ACC112 (cell line): ENCODE data around the gene CXXC5.

Source experiments
- H2AFZ ChIP-seq: fragments of 200-600 bp; sonication (generic); one replicate; pipeline ENCODE4 v1.6.0; 2017; ENCODE audit warnings: antibody characterized with exemption, low read length; ENCODE audit not compliant: unreplicated experiment
- H3K27ac ChIP-seq: fragments of 200-600 bp; sonication (generic); 2 replicates; pipeline ENCODE4 v1.5.1; 2014; ENCODE audit warnings: low read depth, mild to moderate bottlenecking, antibody characterized with exemption, low read length, moderate library complexity
- H3K27me3 ChIP-seq: fragments of 200-600 bp; sonication (generic); 2 replicates; pipeline ENCODE4 v1.6.1; 2014; ENCODE audit warnings: mild to moderate bottlenecking, antibody characterized with exemption, low read length, moderate library complexity, mixed read lengths; ENCODE audit not compliant: insufficient read depth
- H3K36me3 ChIP-seq: fragments of 200-600 bp; sonication (generic); 2 replicates; pipeline ENCODE4 v1.6.1; 2016; ENCODE audit warnings: mild to moderate bottlenecking, antibody characterized with exemption, low read length, moderate library complexity, mixed read lengths; ENCODE audit not compliant: insufficient read depth
- H3K4me1 ChIP-seq: fragments of 200-600 bp; sonication (generic); one replicate; pipeline ENCODE4 v1.6.1; 2016; ENCODE audit warnings: low read length, mixed read lengths; ENCODE audit not compliant: insufficient read depth, unreplicated experiment, control insufficient read depth
- H3K4me3 ChIP-seq: fragments of 200-600 bp; sonication (generic); 2 replicates; pipeline ENCODE4 v1.5.1; 2014; ENCODE audit warnings: mild to moderate bottlenecking, low read depth, low read length
- H3K79me2 ChIP-seq: fragments of 200-600 bp; sonication (generic); one replicate; pipeline ENCODE4 v1.6.0; 2016; ENCODE audit warnings: low read length; ENCODE audit not compliant: control insufficient read depth, unreplicated experiment, insufficient read depth

CXXC5 gene

DNA sequence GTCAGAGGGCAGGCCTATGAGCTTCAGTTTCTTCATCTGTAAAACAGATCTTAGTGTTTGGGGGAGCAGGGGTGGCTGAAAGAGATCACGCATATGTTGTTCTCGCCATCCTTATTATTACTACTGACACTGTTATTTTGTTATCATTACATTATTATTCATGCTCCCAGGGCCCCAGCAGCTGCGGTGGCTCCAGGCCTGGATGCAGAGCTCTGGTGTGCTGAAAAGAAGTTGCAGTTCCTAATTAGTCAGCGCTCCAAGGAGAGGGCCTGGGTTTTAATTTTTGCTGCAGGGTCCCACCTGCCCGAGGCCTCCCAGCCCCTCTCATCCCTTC, 19.5 kb downstream of the CXXC5 start:
- Histone ChIP-seq H3K4me3 (peak overlapping the region; percentile 72), H3K27me3 (no peaks in the 10 kb centered on the region), H3K27ac (peak overlapping the region; percentile 79), H3K79me2 (peaks cover 96% of the 10 kb centered on the region), H2AFZ (no peak overlapping the region), H3K4me1 (peaks cover 67% of the 10 kb centered on the region), H3K36me3 (no peaks in the 10 kb centered on the region)

DNA sequence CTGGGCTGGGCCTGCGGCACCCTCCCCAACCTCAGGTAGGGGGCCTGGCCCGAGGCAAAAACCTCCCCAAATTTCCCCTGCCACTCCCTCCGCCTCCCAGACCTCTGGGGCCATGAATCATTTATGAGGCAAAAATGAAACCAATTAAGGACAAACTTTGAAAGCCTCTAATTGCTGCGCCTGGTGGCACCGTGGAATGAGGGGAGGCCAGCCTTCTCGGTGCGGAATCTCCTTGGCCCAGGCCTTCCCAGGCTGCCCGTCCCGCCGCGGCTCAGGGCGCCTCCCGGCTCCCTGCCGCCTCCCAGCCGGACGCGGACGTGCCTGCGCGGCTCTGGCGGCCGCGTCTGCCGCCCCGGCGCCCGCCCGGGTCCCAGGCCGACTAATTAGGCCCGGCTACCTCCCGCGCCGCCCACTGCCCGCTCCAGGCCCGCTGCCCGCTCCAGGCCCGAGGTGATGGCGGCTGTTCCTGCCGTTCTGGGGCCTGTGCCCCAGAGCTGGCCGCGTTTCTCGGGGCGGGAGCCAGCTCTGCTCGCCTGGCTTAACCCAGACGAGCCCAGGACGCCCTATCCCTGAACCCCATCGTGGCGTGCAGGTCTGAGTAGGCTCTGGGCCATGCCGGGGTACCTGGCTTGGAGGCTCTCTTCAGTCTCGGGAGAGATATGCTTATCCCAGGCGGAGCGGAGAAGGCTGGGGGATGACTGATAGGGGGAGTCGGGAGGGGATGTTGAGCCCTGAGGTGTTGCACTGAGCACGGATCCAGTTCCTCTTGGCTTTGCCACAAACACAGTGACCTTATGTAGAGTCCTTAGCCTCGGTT, 20.1 kb downstream of the CXXC5 start:
- Histone ChIP-seq H3K36me3 (no peaks in the 10 kb centered on the region), H3K27me3 (no peaks in the 10 kb centered on the region), H3K4me3 (peak overlapping the region; percentile 72), H3K4me1 (peaks cover 64% of the 10 kb centered on the region), H3K27ac (peak overlapping the region; percentile 79), H3K79me2 (peaks cover 96% of the 10 kb centered on the region), H2AFZ (peak overlapping the region; percentile 23)

DNA sequence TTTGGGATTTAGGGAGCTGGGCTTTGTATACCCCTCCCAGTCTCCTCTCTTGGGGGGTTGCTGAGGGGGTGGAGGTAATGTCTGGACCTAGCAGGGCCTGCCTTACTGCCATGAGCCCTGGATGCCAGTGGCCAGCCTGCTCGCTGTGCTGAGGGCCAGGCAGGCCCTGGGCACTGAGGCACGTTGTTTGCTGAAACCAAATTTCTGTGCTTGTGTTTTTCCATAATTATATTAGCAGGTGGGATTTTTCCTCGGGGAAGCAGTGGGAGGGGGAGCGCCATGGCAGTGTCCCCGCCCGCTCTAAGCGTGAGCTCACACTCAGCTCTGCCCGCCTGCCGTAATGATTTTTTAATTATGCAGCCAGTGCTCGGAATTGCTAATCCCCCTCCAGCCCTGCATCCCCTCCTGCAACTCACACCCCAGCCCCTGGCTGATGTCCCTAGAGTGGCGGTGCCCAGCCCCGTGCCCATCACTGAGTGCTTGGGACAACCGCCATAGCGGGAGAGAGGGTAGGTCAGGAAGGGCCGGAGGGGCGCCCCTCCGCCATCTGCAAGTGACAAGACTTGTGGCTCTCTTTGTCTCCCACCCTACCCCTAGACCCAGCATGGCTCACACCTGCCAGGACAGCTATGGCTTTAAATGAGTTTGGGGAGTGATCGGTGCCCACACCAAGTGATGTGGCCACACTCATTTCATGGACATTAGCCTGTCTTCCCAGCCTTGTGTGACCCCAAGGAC, 20.9 kb downstream of the CXXC5 start:
- Histone ChIP-seq H3K4me1 (peaks cover 58% of the 10 kb centered on the region), H3K36me3 (no peaks in the 10 kb centered on the region), H3K79me2 (peaks cover 95% of the 10 kb centered on the region), H2AFZ (no peak overlapping the region), H3K4me3 (peak overlapping the region; percentile 72), H3K27me3 (no peaks in the 10 kb centered on the region), H3K27ac (peak overlapping the region; percentile 79)

DNA sequence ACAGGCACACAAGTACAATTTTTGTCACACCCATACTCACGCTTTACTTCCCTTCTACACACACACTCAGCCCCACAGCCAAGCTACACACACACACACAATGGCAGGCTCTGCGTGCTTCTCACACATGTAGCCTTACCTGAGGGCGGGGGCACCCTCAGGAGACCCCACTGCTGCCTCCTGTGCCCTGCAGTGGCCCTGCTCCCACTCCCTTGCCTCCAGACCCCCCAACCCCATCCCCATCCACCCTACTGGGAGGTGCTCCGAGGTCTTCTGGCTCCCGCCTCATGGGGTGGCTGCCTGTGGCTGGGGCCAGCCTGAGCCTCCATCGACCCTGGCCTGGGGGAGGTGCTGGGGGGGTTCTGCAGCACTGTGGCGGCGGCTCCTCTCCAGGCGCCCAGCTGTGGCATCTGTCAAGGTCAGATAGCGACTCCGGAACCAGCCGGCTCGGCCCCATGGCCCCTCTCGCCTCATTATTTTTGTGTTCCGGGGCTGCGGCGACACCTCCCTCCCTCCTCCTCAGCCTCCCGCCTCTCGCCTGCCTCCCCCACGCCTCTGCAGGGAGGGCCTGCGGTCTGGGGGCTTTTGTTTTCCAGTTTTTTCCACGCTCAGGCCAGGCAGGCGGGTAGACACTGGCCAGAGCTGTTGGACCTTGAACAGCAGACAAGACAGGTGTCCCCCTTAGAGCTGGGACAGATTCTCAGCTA, 21.7 kb downstream of the CXXC5 start:
- H2AFZ ChIP-seq, result no peak overlapping the region
- no peak overlapping the region for H3K4me3 ChIP-seq
- no peaks in the 10 kb centered on the region for H3K27me3 ChIP-seq
- no peaks in the 10 kb centered on the region for H3K36me3 ChIP-seq
- H3K4me1 ChIP-seq, result peaks cover 55% of the 10 kb centered on the region
- peaks cover 95% of the 10 kb centered on the region for H3K79me2 ChIP-seq
- H3K27ac ChIP-seq, result no peak overlapping the region

DNA sequence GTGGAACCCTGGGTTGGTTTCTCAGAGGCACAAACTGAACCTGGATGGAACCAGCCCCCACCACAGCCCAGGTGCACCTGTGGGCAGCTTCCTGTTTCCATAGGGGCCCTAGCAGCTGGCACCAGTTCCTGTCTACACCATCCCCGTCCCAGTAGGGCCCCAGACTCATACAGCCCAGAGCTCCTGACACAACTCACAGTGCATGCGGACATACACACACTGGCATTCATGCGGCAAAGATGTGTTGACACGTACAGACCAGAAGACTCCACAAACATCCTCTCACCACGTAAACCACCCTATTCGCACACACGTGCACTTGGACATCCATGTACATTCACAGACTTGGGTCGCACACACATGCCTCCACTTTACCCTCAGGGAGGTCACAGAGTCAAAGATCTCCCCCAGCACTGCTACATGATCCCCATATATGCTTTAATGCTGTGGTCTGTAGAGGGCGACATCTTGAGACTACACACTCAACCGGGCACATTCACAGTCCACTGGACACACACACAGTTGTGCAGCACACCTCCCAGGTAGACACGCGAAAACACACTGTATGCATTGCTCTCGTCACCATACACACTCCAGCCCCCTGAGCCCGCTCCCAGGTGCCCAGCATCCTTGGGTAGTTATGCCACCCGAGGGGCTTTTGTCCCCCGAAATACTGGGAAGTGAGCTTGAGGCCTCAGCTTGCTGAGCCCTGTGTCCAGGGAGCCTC, 22.4 kb downstream of the CXXC5 start:
- H2AFZ ChIP-seq, result no peak overlapping the region
- no peaks in the 10 kb centered on the region for H3K27me3 ChIP-seq
- H3K36me3 ChIP-seq, result no peaks in the 10 kb centered on the region
- peak overlapping the region; percentile 23 for H3K27ac ChIP-seq
- peaks cover 62% of the 10 kb centered on the region for H3K4me1 ChIP-seq
- H3K4me3 ChIP-seq, result no peak overlapping the region
- H3K79me2 ChIP-seq, result peaks cover 95% of the 10 kb centered on the region

DNA sequence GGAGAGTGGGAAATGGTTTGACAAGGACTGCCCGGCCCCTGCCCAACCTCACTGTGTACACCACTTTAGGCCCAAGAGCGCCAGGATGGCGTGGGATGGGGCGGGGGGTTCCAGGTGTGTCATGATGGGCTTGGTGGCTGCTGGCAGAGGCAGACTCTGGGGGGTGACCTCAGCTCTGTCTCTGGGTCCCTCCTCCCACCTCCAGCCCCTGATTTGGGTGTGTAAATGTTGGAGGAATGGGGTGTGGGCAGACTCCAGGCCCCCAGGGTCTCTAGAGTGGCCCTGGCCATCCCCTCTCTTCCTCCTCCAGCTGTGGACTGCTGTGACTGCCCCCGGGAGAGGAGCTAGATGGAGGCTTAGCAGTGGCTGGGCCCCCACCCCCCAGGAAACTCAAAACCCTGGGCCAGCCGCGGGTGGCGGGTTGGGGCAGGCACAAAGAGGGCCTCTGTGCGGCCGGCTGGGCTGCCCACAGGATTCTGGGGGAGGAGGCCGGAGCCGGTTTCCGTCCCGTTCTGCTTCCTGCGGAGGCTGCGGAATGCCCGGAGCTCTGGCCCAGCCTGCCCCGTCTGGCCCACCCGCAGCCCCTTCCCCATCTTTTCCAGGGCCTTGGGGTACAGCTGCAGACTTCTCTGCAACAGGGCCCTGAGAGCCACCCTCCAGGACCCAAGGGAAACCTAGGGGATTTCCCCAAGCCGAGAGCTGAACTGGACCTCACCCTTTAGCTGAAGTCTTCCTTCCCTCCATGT, 23.1 kb downstream of the CXXC5 start:
- Histone ChIP-seq H2AFZ (no peak overlapping the region), H3K79me2 (peaks cover 90% of the 10 kb centered on the region), H3K27ac (peak overlapping the region; percentile 23), H3K4me3 (no peak overlapping the region), H3K36me3 (no peaks in the 10 kb centered on the region), H3K27me3 (no peaks in the 10 kb centered on the region), H3K4me1 (peaks cover 62% of the 10 kb centered on the region)

DNA sequence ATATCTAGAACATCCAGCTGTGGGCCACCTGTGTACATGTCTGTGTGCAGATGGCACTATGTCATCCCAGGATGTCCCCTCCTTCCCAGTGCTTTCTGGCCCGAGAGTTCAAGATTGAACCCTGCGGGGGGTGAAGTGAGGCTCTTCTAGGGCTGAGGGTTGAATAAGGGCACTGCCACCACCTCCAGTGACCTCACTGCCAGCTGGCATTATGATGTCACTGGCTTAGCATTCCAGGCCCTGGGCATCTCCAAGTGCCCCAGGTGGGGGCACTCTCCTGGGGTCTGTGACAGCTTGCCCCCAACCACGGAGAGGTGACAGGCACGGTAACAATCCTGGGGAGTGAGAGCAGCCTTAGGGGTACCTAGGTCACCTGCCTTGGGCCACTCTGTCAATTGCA, 27.1 kb downstream of the CXXC5 start:
- Histone ChIP-seq H3K27me3 (no peaks in the 10 kb centered on the region), H3K27ac (no peak overlapping the region), H3K4me1 (peaks cover 40% of the 10 kb centered on the region), H3K36me3 (no peaks in the 10 kb centered on the region), H3K4me3 (no peak overlapping the region), H2AFZ (no peak overlapping the region), H3K79me2 (peaks cover 80% of the 10 kb centered on the region)

DNA sequence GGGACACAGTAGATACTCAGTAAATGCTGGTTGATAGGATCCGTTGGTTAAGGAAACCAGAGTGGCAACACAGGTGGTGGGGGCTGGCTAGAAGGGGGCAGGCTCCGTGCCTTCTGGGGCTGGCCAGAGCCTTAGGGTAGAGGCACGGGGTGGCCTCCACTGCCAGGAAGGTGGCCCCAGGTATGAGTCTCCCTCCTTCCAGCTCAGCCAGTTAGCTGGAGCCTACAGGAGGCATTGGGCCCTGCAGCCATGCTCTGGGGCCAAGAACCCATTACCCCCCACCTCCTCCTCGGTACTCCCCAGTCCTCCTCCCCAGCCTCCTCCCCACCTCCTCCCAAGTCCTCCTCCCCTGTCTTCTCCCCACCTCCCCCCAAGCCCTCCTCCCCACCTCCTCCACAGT, 27.7 kb downstream of the CXXC5 start:
- no peaks in the 10 kb centered on the region for H3K36me3 ChIP-seq

DNA sequence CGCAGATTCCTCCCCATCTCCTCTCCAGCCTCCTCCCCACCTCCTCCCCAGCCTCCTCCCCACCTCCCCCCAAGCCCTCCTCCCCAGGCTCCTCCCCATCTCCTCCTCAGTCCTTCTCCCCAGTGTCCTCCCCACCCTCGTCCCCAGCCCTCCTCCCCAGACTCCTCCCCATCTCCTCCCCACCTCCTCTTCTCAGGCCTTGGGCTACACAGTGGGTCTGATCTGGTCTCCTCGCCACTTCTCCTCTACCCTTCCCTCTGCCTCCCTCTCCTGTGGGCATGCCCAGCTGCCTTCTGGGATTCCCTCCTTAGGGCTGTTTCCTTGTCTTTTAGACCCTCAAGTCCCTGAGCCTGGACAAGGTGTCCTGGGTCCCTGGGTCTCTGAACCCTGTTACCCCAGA, 28.3 kb downstream of the CXXC5 start:
- Histone ChIP-seq H3K4me1 (peaks cover 28% of the 10 kb centered on the region), H3K27ac (no peak overlapping the region), H3K36me3 (no peaks in the 10 kb centered on the region), H3K79me2 (peaks cover 72% of the 10 kb centered on the region), H2AFZ (no peak overlapping the region), H3K4me3 (no peak overlapping the region), H3K27me3 (no peaks in the 10 kb centered on the region)

More for the DNA sequence above, 27.7 kb downstream of the CXXC5 start:
- H2AFZ ChIP-seq, result no peak overlapping the region
- peaks cover 77% of the 10 kb centered on the region for H3K79me2 ChIP-seq
- H3K27ac ChIP-seq, result no peak overlapping the region
- H3K4me1 ChIP-seq, result peaks cover 34% of the 10 kb centered on the region
- no peaks in the 10 kb centered on the region for H3K27me3 ChIP-seq
- H3K4me3 ChIP-seq, result no peak overlapping the region
